ENCODE data around the gene SELENOF. TPM values are rescaled to one million over a fixed set of nuclear protein-coding genes. Genes with fewer than 3 reads are reported as not detected.
A peak's percentile ranks its signal among the peaks of the same experiment; 100 is the strongest.

Gene SELENOF
- total and polyA plus RNA-seq, 2 of the 13 experiments (the other 11 are each of a cell fraction or from before 2014, with no cell fraction given) = 133 to 163 TPM

DNA sequence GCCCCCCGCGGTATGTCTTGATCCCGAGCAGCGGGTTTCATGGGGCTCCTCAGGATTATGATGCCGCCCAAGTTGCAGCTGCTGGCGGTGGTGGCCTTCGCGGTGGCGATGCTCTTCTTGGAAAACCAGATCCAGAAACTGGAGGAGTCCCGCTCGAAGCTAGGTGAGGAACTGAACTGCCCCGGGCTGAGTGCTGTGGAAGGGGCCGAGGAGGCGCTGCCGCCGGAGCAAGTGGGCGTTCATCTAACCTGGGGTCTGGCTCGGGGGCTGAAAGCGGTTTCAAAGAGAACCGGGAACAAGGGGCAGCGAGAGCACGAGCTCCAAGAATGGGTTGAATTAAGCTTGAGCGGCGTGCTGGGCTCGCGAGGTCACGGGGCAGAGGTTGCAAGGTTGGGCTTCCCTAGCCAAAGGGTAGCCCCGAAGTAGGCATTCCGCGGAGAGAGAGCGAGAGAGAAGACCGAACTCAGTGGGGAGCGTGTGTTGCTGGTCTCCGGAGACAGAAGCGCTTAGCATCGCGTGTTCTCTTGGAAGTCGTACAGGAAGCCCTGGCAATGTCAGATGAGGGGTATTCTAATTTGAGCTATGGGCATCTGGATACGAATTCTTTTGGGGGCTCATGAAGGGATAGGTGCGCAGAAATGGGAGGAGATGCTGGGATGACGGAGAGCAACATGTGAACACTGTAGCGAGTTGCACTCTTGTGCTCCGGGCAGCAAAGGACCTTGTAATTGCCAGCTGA is 1.2 kb upstream of the SELENOF start (continued):
- TF ChIP-seq NFAT5 (CRISPR knock-in tag; IDR thresholded peaks at IDR 0.05) (no peak), ZNF367 (CRISPR knock-in tag; IDR thresholded peaks at IDR 0.05; ENCODE audit: borderline replicate concordance) (no peak), FOXK1 (CRISPR knock-in tag; IDR thresholded peaks at IDR 0.05; ENCODE audit: borderline replicate concordance, low read depth) (no peak), ZKSCAN8 (CRISPR knock-in tag; IDR thresholded peaks at IDR 0.05; ENCODE audit: borderline replicate concordance) (no peak), TOPORS (CRISPR knock-in tag; IDR thresholded peaks at IDR 0.05) (no peak), BRF2 (CRISPR knock-in tag; IDR thresholded peaks at IDR 0.05) (no peak), SMARCC2 (IDR thresholded peaks at IDR 0.05) (no peak), PRMT3 (CRISPR knock-in tag; IDR thresholded peaks at IDR 0.05; ENCODE audit: borderline replicate concordance, low read depth) (no peak), HNF4G (IDR thresholded peaks at IDR 0.05; ENCODE audit: borderline replicate concordance, low read depth, low read length) (no peak), HNF4G (CRISPR knock-in tag; IDR thresholded peaks at IDR 0.05; ENCODE audit: borderline replicate concordance, low read depth) (no peak), FOSL1 (CRISPR knock-in tag; IDR thresholded peaks at IDR 0.05; ENCODE audit: borderline replicate concordance) (no peak), RARA (CRISPR knock-in tag; IDR thresholded peaks at IDR 0.05) (no peak)
- TF ChIP-seq, protein P1, sequence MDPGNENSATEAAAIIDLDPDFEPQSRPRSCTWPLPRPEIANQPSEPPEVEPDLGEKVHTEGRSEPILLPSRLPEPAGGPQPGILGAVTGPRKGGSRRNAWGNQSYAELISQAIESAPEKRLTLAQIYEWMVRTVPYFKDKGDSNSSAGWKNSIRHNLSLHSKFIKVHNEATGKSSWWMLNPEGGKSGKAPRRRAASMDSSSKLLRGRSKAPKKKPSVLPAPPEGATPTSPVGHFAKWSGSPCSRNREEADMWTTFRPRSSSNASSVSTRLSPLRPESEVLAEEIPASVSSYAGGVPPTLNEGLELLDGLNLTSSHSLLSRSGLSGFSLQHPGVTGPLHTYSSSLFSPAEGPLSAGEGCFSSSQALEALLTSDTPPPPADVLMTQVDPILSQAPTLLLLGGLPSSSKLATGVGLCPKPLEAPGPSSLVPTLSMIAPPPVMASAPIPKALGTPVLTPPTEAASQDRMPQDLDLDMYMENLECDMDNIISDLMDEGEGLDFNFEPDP (CRISPR knock-in tag; conservative IDR thresholded peaks at IDR 0.05) = no peak
- TF ChIP-seq, protein P2, sequence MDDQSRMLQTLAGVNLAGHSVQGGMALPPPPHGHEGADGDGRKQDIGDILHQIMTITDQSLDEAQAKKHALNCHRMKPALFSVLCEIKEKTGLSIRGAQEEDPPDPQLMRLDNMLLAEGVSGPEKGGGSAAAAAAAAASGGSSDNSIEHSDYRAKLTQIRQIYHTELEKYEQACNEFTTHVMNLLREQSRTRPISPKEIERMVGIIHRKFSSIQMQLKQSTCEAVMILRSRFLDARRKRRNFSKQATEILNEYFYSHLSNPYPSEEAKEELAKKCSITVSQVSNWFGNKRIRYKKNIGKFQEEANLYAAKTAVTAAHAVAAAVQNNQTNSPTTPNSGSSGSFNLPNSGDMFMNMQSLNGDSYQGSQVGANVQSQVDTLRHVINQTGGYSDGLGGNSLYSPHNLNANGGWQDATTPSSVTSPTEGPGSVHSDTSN (CRISPR knock-in tag; IDR thresholded peaks at IDR 0.05; ENCODE audit: borderline replicate concordance) = no peak
- TF ChIP-seq, protein P3, sequence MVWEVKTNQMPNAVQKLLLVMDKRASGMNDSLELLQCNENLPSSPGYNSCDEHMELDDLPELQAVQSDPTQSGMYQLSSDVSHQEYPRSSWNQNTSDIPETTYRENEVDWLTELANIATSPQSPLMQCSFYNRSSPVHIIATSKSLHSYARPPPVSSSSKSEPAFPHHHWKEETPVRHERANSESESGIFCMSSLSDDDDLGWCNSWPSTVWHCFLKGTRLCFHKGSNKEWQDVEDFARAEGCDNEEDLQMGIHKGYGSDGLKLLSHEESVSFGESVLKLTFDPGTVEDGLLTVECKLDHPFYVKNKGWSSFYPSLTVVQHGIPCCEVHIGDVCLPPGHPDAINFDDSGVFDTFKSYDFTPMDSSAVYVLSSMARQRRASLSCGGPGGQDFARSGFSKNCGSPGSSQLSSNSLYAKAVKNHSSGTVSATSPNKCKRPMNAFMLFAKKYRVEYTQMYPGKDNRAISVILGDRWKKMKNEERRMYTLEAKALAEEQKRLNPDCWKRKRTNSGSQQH (CRISPR knock-in tag; IDR thresholded peaks at IDR 0.05; ENCODE audit: low read depth) = peak; percentile 55; the same call in 1 of the 2 replicates
- TF ChIP-seq, protein P4, sequence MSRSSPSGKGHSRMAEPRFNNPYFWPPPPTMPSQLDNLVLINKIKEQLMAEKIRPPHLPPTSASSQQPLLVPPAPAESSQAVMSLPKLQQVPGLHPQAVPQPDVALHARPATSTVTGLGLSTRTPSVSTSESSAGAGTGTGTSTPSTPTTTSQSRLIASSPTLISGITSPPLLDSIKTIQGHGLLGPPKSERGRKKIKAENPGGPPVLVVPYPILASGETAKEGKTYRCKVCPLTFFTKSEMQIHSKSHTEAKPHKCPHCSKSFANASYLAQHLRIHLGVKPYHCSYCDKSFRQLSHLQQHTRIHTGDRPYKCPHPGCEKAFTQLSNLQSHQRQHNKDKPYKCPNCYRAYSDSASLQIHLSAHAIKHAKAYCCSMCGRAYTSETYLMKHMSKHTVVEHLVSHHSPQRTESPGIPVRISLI (CRISPR knock-in tag; IDR thresholded peaks at IDR 0.05; ENCODE audit: borderline replicate concordance) = no peak
